HG03095 (cell line): ENCODE results near the gene CCND1.

Experiments used
- ATAC-seq: cut with Tn5 transposase; IDR thresholded peaks from one replicate; pipeline ENCODE4 v1.9.1; 2021; ENCODE audit warnings: moderate library complexity; ENCODE audit not compliant: unreplicated experiment

The CCND1 gene

DNA sequence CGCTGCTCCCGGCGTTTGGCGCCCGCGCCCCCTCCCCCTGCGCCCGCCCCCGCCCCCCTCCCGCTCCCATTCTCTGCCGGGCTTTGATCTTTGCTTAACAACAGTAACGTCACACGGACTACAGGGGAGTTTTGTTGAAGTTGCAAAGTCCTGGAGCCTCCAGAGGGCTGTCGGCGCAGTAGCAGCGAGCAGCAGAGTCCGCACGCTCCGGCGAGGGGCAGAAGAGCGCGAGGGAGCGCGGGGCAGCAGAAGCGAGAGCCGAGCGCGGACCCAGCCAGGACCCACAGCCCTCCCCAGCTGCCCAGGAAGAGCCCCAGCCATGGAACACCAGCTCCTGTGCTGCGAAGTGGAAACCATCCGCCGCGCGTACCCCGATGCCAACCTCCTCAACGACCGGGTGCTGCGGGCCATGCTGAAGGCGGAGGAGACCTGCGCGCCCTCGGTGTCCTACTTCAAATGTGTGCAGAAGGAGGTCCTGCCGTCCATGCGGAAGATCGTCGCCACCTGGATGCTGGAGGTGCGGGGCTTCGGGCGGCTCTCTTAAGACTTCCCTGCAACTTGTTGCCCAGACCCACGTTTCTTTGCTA, at the start of gene CCND1:
Gene CCND1, plus strand, starts transcription at position 162 of the 587 bp plus-strand sequence. Its CDS starts 158 bp downstream, at position 320.
- no peak for ATAC-seq

DNA sequence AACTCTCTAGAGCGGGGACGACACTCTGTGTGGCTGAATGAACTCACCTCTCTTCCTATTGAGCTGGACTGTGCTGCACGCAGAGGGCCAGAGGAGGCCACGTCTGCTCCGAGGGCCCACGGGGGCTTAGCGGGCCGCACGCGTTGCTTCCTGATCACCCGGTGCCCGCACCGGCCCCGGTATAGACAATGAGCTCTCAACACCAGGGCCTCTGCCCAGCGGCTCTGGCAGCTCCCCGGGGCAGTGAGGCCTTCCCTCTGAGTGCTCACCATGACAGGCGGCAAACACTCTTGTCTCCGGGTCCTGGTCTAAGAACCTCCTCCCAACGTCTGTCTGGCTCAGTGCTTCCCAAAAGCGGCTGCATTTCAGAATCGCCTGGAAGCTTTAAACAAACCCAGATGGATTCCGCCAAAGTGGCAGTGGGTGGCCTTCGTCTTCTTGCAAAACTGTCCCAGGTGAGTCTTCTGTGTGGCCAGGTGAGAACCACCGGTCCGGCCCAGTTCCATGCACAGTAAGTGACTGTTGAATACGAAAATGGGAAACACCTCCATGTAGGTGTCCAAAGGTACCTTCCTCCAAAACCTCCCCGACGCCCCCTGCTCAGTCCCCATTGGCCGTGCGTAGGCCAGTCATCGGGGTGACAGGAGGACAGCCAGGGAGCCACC, 47.8 kb upstream of the CCND1 start:
- ATAC-seq = no peak

DNA sequence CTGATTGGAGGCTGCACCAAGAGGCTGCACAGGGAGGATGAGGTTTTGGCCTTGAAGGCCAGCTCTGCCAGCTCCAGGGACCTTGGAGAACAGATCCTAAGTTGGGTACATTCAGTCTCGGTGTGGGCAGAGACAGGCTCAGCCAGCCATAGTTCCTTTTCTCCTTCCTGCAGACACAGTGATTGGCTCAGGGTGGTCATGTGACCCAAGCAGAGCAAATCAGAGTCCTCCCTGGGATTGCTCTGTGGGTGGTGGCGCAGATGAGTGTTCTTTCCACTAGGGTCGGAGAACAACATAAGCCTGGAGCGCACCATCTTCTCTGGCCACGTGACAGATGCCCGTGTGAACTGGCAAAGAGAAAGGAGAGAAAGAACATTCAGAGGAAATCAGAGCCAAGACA, 47.1 kb upstream of the CCND1 start:
- ATAC-seq = no peak

DNA sequence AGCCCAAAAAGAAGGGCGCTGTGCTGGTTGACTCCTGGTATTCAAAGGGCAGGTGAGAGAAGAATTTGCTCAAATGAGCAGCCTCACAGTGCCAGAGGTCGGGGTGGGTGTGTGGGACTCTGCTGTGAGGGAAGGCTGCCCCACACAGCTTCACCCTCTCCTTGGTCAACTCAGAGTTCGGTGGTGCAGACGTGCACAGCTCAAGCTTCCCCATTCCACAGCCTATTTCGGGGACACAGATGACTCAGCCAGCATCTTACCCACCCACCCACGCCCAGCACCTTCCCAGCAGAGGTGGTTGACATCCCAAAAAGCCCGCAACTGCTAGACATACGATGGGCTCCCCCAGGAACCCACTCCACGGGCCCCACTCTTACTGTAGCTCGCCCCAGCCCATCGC, 46.5 kb upstream of the CCND1 start:
- ATAC-seq = no peak

DNA sequence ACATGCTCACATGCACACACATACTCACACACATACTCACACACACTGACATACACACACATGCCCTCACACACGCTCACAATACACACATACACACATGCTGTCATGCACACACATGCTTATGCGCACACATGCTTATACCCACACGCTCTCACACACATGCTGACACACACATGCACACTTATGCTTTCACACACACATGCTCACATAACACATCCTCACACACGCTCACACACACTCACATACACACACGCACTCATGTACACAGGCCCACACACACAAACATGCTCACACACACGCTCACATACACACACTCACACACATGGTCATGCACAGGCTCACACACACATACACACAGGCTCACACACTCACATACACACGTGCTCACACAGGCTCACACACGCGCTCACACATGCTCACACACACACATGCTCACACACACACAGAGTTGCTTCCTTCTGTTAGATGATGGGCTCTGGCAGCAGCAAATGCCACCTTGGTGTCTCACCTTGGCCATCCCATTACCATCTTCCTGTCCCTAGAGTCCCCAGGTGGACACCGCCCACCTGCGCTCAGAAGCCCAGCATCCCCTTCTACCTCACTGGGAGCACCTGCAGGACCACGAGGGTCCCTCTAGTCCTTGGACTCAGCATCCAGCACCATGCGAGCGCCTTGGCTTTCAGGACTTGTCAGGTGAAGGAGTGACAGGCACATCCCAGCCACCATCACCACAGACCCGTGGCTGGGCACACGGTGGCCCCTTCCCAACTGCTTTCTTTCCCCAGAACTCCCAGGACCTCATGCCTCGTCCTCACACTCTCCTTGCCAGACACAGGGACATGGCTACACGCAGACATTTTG, 44.9 kb upstream of the CCND1 start:
- no peak for ATAC-seq

DNA sequence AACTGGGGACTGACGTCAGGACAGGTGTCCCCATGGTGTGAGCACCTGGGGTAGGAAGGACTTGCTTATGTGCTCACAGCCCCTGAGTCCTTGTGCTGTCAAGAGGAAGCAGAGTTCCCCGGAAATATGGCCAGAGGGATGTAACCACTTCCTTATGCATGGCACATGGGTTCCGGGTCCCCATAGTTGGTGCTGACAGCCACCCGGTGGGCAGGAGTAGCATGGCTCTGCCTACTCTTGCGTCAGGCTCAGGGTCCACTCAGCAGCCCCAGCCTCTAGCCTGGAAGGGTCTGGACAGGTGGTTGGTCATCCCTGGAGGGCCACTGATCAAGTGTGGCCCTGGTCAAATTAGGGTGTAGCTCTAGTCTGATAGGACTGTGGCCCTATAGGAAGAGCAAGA, 42.8 kb upstream of the CCND1 start:
- ATAC-seq = no peak

DNA sequence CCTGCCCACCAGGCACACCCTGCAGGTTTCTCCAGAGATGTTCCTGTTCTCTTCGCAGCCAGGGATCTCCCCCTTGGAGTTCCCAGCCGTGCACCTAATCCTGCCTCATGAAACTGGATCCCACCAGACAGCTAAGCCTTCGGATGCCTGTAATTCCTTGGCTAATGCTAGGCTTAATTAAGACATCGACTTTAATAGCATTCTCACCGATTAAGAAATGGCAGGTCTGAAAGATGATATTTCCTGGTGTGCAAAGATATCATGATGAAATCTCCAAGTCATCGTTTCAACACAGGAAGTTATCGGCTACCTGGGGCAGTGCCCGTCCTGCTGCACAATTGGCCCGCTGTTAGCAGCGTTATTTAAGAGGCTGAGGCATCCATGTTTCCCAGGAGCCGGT, 41.5 kb upstream of the CCND1 start:
- ATAC-seq = no peak

DNA sequence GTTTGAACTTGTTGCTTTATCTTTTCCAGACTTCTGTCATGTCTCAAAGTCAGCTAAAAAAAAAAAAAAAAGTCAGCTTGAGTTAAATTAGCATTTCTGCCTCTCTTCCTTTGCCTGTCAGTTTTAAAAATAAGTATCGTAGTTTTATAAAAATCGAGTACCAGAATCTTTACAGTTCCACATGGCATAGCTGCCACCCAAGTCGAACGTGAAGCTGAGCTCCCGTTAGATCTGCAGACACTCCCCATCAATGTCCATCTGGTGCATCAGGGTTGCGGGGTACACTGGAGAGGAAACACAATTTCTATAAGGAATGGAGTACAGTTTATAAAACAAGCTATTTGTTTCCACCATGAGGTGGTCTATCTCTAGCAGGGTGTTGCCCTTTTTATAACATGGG, 41.0 kb upstream of the CCND1 start:
- no peak for ATAC-seq

DNA sequence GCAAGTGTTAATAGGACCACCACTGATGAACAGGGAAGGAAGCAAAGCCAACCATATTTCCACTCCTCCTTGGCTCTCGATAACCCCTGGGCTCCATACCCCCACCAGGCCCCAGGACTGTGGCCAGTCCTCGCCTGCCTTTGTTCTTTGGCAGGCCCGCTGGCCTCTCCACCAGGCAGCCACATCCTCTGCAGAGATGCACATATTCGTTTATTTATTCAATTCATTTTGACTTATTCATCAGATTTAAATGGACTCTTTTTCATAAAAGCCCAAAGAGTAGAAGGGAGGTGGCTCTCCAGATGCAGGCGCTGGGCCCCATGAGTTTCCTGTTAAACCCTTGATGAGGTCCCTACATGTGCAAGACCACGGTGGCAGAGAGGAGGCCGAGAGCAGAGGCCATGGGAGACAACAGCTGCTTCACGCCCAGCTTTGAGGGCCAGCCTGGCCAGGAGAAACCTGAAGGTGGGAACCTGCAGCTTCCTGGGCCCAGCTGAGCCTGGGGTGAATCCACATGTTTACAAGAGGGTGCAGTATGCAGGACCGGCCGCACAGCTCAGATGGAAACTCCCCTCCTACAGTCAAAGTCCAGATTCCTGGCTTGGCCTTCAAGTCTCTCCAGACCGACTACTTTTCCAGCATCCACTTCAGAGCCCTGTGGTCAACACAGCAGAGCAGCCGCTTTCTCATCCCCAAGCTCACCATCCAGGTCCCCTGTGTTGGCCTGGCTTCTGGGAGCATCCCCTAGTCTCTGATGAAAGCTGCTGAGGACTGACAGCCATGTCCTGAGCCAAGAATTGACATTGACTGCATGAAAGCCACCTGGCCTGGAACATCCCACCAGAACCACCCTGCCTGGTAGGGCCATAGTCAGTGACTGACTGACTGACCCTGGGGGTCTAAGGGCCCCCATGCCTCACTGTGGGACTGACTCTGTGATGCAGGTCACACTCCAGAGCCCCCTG, 39.7 kb upstream of the CCND1 start:
- no peak for ATAC-seq

DNA sequence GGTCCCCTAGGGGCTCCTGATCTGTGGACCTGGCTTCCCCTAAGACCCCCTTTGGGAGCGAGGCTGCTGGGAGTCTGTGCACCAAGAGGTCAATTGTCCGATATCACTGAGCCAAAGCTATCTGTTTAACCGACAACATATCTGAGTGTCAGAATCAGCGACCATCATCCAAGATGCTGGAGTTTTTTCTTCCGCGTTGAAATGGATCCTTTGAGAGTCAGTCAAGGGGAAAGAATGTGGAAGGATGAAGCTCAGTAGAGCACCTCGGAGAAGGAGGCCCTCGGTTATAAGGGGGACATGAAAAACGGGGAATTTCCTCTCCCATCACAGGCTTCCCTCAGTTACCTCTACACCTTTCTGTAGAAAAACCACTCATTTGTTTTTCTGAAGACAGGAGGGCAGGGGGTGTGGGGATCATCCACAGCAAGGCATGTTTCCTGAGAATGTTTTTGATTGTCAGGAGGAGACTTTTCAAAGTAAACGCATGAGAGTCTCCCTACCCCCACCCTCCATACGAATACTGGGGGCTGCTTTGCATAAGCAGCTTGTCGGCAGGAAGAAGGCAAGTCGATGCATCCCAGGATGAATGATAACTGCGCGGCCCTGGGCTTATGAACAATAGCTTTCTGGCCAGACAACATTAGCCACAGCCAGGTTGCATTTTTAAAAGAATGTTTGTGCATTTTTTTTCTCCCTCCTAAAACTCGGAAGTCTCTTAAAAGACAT, 37.7 kb upstream of the CCND1 start:
- no peak for ATAC-seq

DNA sequence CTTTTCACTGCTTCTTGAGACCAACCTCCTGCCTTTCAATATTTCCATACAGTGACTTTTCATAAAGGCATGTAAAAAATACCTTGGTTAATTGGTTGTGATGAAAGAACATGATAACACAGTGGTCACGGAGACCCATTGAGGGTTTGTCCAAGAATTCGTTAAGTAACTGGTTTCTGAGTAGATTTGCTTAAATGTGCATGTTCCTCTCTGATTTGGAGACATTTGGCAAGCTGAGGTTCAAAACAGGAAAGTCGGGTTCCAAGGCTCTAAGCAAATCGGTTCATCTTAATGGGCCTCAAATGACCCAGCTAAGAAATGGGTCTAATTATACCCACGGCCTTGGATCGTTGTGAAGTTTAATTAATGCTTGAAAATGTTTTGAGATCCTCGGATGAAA, 36.9 kb upstream of the CCND1 start:
- no peak for ATAC-seq

DNA sequence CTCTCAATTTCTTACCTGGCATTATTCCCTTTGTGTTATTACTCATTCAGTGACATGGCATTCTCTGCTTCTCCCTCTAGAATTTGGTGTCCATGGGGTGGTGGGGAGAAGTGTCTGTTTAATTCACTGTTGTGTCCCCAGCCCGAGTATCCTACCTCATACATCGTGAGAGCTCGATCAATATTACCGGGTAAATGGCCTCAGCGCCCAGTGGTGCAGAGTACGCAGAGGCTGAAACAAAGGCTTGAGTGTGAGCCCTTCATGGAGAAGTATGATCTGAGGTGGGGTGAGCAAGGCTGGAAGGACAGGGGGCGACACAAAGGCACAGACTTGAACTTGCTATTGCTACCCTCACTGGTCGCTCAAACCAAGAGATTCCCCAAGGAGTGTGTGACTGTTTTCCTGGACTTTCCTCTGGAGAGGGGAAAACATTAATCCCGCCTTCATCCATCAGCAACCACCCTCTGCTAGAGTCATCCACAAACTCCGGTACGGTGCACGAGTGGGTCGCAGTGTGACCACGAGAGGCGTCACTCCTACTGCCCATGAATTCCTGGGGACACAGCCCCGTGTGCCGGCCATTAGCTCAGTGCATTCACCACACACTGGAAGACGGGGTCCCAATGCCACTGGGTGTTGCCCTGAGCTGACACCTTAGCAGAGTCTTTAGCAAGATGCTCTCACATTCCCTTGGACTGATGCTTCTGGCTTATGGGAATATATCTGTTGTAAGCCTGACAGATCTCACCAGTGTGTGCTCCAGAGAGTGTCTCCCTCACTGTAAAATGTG, 35.0 kb upstream of the CCND1 start:
- ATAC-seq = no peak

DNA sequence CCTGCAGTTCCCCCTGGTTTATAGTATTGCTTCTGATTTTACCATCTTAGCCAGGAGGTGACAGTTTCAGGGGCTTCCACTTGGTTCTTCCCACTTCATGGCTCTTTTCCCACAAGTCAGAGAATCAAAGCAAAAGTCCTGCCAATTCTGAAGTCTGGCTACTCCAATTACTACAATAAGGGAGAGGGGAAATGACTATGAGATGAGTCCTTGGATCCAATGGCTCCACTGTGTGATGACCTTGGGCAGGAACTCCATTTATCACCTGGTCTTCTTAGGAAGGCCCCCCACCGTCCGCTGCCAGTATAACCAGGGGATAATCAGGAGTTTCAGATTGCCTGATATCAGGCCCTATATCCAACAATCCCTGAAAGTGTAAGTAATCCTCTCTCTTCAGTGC, 31.6 kb upstream of the CCND1 start:
- ATAC-seq = no peak

DNA sequence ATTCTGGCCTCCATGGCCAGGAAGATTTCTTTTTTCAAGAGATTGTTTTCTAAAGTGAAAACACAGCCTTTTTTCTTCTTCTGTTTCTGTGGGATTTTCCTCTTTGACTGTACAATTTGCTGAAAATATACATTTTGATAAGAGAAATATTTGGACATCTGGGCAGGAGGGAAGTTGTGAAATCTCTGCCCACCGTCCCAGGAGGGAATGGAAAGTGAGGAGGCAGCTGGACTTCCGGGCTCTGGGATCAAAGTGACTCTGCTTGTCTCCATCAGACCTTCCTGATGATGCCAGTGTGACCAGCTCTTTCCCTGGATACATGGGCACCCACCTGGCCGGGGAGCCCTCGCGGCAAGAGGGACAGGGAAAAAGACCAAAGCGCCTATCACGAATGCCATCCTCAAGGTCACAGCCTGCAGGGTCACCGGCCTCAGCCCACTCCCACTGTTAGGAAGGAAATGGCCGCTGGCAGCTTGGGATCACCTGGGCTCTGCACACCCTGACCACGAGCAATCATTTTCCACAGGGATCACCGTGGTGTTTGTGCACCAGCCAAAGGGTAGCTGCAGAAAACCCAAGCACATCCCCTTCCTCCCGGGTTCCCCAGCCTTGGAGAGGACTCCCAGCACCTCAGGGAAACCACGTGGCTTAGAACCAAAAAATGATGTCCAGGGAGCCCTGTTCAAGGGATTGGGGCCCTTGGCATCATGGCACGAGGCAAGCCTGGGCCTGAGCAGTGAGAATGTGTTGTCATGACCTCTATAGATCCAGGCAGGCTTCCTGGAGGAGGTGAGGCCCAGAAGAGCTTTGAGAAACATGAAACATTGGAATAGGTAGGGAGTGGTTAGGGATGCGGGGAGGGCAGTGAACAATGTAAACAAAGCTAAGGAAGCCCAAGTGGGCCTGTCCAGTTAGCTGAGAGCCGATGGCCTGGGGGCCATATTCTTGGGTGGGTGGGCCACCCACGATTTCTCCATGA, 29.1 kb upstream of the CCND1 start:
- no peak for ATAC-seq

DNA sequence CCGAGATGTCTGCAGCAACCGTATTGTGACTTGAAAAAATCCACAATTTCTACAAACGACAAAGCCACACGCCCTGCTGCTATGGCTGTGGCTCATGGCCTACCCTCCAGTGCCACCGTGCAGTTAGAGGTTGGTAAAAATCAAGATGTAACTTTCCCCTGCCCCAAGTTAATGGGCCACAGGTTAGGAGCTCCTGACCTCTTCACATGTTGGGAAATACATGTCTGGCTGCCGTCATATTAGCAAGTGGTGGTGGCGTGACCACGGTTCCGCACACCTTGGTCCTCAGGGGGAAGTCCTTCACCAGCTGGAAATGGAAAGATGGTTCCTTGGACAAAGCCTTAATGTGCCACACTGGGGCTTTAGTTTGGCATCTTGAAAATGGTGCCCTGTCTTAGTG, 27.4 kb upstream of the CCND1 start:
- no peak for ATAC-seq

DNA sequence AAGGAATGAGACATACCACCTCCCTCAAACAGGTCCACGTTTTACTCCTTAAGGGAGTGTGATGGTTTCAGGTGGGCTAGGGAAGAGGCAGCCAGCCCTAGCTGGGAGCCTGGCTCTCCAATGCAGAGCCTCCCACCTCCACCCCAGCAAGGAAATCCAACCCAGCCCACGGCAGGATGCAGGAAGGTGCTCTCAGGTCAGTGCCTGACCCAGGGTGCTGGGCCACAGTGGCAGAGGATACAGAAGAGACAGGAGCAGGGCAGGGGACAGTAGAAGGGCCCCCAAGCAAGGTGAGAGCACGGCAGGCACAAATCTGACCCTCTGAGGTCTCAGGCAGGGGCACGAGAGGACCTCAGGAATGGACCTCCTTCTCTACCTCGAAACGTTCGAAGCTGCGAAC, 26.9 kb upstream of the CCND1 start:
- no peak for ATAC-seq

DNA sequence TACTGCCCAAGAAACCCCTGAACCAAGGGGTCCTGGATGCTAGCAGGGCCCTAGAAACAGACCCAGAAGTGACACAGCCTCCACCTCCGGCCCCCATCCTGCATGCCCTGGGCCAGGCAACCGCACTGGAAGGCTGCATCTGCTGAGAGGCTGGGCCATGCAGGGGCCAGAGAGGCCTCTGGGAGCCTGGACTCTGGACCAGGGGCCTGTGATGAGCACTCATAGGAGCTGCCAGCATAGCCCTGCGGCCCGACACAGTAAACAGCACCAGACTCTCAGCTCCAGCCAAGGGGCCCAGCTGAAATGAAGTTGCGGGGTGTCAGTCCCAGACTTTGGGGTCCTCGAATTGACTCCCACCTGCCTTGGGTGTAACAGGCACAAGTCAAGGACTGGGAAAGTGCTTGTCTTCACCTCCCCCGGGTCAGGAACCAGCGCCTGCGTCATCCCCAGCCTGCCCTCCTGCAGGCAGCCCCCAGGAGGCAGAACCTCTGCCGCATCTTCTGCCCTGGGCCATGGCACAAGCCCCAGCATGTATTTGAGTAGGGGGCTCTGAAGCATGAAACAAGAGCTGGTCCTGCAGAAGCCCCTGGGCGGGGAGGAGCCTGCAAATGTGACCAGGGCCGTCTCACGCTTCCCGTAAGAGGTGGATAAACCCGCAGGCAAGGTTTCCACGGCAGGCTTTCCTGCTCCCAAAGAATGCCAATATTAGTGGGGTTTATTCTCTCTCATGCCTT, 25.2 kb upstream of the CCND1 start:
- no peak for ATAC-seq

DNA sequence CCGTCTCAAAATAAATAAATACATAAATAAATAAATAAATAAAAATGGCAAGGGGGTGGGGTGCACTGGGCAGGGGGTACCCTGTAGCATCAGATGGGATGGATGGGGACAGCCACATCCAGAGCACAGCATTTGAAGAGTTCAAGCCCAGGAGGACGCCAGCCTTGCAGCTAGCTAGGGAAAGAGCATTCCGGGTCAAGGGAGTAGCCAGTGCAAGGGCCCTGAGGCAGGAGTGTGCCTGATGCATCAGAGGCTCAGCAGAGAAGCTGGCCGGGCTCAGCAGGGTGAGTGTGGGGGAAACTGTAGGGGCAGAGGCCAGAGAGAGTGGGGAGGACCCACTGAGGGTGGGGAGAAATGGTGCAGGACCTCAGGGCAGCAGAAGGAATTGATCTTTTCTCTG, 23.7 kb upstream of the CCND1 start:
- no peak for ATAC-seq
